GM19035 (cell line): ENCODE results near the gene CASKIN1.
"Not testable (repeated sequence)": the region's sequence is repeated elsewhere in the genome, so short reads cannot be mapped to it uniquely, and the experiment has no call there.

Experiments
- ATAC-seq: cut with Tn5 transposase; IDR thresholded peaks from one replicate; pipeline ENCODE4 v1.9.1; 2021; ENCODE audit not compliant: unreplicated experiment

The CASKIN1 gene

GRCh38 chr16:2196162-2196980 lies at the start of gene CASKIN1:
Gene CASKIN1 (minus strand): TSS chr16:2196605. CDS start chr16:2196432, 173 bp downstream.
- no peak for ATAC-seq

- ATAC-seq = no peak
Observed at GRCh38 chr16:2244926-2245795, 48.8 kb upstream of the CASKIN1 start.

GRCh38 chr16:2244301-2244700 lies 47.9 kb upstream of the CASKIN1 start:
- no peak for ATAC-seq

- no peak for ATAC-seq
Observed at GRCh38 chr16:2243781-2244180, 47.4 kb upstream of the CASKIN1 start.

- ATAC-seq = no peak
Observed at GRCh38 chr16:2243031-2243528, 46.7 kb upstream of the CASKIN1 start.

- no peak for ATAC-seq
Observed at GRCh38 chr16:2242598-2242997, 46.2 kb upstream of the CASKIN1 start.

- not testable (repeated sequence) for ATAC-seq
Observed at GRCh38 chr16:2240331-2240730, 43.9 kb upstream of the CASKIN1 start.

- no peak for ATAC-seq
Observed at GRCh38 chr16:2238838-2239675, 42.7 kb upstream of the CASKIN1 start.

- ATAC-seq = no peak
Observed at GRCh38 chr16:2238150-2238837, 41.9 kb upstream of the CASKIN1 start.

GRCh38 chr16:2237493-2238149 lies 41.2 kb upstream of the CASKIN1 start:
- ATAC-seq = no peak

GRCh38 chr16:2237102-2237482 lies 40.7 kb upstream of the CASKIN1 start:
- ATAC-seq = no peak

- ATAC-seq = no peak
Observed at GRCh38 chr16:2236337-2237101, 40.1 kb upstream of the CASKIN1 start, which contains the start of gene DNASE1L2. Gene DNASE1L2 (plus strand): TSS chr16:2236444. CDS start chr16:2236817, 373 bp downstream.

- no peak for ATAC-seq
Observed at GRCh38 chr16:2235695-2236336, 39.4 kb upstream of the CASKIN1 start.

- no peak for ATAC-seq
Observed at GRCh38 chr16:2235234-2235651, 38.8 kb upstream of the CASKIN1 start.

GRCh38 chr16:2234813-2235170 lies 38.4 kb upstream of the CASKIN1 start:
- ATAC-seq = no peak

- ATAC-seq = no peak
Observed at GRCh38 chr16:2233872-2234812, 37.7 kb upstream of the CASKIN1 start.

- no peak for ATAC-seq
Observed at GRCh38 chr16:2233046-2233775, 36.8 kb upstream of the CASKIN1 start.
